Retina (tissue), 1 donor: ENCODE results near the gene DNASE2B.
A peak's percentile ranks its signal among the peaks of the same experiment; 100 is the strongest.
"Not testable (repeated sequence)": the region's sequence is repeated elsewhere in the genome, so short reads cannot be mapped to it uniquely, and the experiment has no call there.

ENCODE experiments used
- DNase-seq: peaks from one replicate; pipeline ENCODE4 v3.0.0-alpha.2; 2016

Gene DNASE2B

GRCh38 chr1:84424513-84425149, 26.3 kb downstream of the DNASE2B start:
- no peak for DNase-seq

- no peak for DNase-seq
These were observed 27.0 kb downstream of the DNASE2B start for GRCh38 chr1:84425150-84425896.

GRCh38 chr1:84426376-84426775, 28.1 kb downstream of the DNASE2B start:
- no peak for DNase-seq

- DNase-seq = no peak
These were observed 29.2 kb downstream of the DNASE2B start for GRCh38 chr1:84427250-84428188.

GRCh38 chr1:84428235-84428634, 30.0 kb downstream of the DNASE2B start:
- no peak for DNase-seq

- no peak for DNase-seq
These were observed 30.9 kb downstream of the DNASE2B start for GRCh38 chr1:84429231-84429630.

- no peak for DNase-seq
These were observed 32.3 kb downstream of the DNASE2B start for GRCh38 chr1:84430546-84430945.

- peak; percentile 79 for DNase-seq
These were observed 35.2 kb downstream of the DNASE2B start for GRCh38 chr1:84433258-84434080.

- DNase-seq = no peak
These were observed 35.9 kb downstream of the DNASE2B start for GRCh38 chr1:84434081-84434769.

GRCh38 chr1:84434801-84435549, 36.7 kb downstream of the DNASE2B start:
- no peak for DNase-seq

- no peak for DNase-seq
These were observed 38.8 kb downstream of the DNASE2B start for GRCh38 chr1:84436876-84437655.

- no peak for DNase-seq
These were observed 44.0 kb downstream of the DNASE2B start for GRCh38 chr1:84442256-84442655.

GRCh38 chr1:84442747-84443646, 44.7 kb downstream of the DNASE2B start:
- not testable (repeated sequence) for DNase-seq

- not testable (repeated sequence) for DNase-seq
These were observed 50.4 kb downstream of the DNASE2B start for GRCh38 chr1:84448704-84449103.

- DNase-seq = no peak
These were observed 52.6 kb downstream of the DNASE2B start for GRCh38 chr1:84450910-84451309.

GRCh38 chr1:84452436-84452835, 54.2 kb downstream of the DNASE2B start:
- DNase-seq = no peak

- no peak for DNase-seq
These were observed 63.8 kb downstream of the DNASE2B start for GRCh38 chr1:84462118-84462517.
